Trophoblast cell (in vitro differentiated cells and primary cell): Measurements from ENCODE around the gene COL6A5.
A peak's percentile ranks its signal among the peaks of the same experiment; 100 is the strongest.
"Not testable (repeated sequence)": the region's sequence is repeated elsewhere in the genome, so short reads cannot be mapped to it uniquely, and the experiment has no call there.

Experiments
- DNase-seq, 2 donors: peaks; one replicate each; pipeline ENCODE4 v3.0.0-alpha.2; 2016
- H2AFZ ChIP-seq: 2 replicates; pipeline ENCODE4 v1.6.1; 2013; ENCODE audit warnings: low read length, moderate library complexity, mild to moderate bottlenecking; ENCODE audit not compliant: insufficient read depth, poor library complexity
- H2AK5ac ChIP-seq: 2 replicates; pipeline ENCODE4 v1.6.1; 2013; ENCODE audit warnings: mild to moderate bottlenecking, low read length
- H2BK120ac ChIP-seq: 2 replicates; pipeline ENCODE4 v1.6.1; 2013; ENCODE audit warnings: low read length, mild to moderate bottlenecking, moderate library complexity; ENCODE audit not compliant: insufficient read depth, poor library complexity
- H2BK12ac ChIP-seq: 2 replicates; pipeline ENCODE4 v1.6.1; 2013; ENCODE audit warnings: mild to moderate bottlenecking, low read length, moderate library complexity
- H2BK5ac ChIP-seq: 2 replicates; pipeline ENCODE4 v1.6.1; 2013; ENCODE audit warnings: low read length, low read depth, moderate library complexity, mild to moderate bottlenecking; ENCODE audit not compliant: poor library complexity
- H3K14ac ChIP-seq: 2 replicates; pipeline ENCODE4 v1.6.1; 2013; ENCODE audit warnings: mild to moderate bottlenecking, low read length
- H3K18ac ChIP-seq: 2 replicates; pipeline ENCODE4 v1.6.1; 2013; ENCODE audit warnings: mild to moderate bottlenecking, low read length
- H3K23ac ChIP-seq: 2 replicates; pipeline ENCODE4 v1.6.1; 2013; ENCODE audit warnings: low read length
- H3K27ac ChIP-seq: 2 replicates; pipeline ENCODE4 v1.5.1; 2013; ENCODE audit warnings: low read depth, mild to moderate bottlenecking, inconsistent platforms, low read length, moderate library complexity
- H3K27me3 ChIP-seq: 2 replicates; pipeline ENCODE4 v1.6.1; 2013; ENCODE audit warnings: inconsistent platforms, mild to moderate bottlenecking, low read length, moderate library complexity; ENCODE audit not compliant: insufficient read depth
- H3K36me3 ChIP-seq, 2 experiments: 1 replicate in 1 of 2; 2 replicates in 1 of 2; pipeline ENCODE4 v1.6.1; 2013; ENCODE audit warnings: low read length in 2 of 2, mild to moderate bottlenecking in 2 of 2, moderate library complexity in 1 of 2; ENCODE audit not compliant: insufficient read depth in 2 of 2, control insufficient read depth in 1 of 2
- H3K4ac ChIP-seq: 2 replicates; pipeline ENCODE4 v1.6.1; 2013; ENCODE audit warnings: low read depth, mild to moderate bottlenecking, low read length, moderate library complexity
- H3K4me1 ChIP-seq, 2 experiments: 1 replicate in 1 of 2; 2 replicates in 1 of 2; pipeline ENCODE4 v1.6.1; 2013; ENCODE audit warnings: low read length in 2 of 2, mild to moderate bottlenecking in 2 of 2, moderate library complexity in 1 of 2; ENCODE audit not compliant: insufficient read depth in 2 of 2, control insufficient read depth in 1 of 2
- H3K4me2 ChIP-seq: 2 replicates; pipeline ENCODE4 v1.6.1; 2013; ENCODE audit warnings: inconsistent platforms, mild to moderate bottlenecking, low read length, moderate library complexity
- H3K4me3 ChIP-seq: 2 replicates; pipeline ENCODE4 v1.5.1; 2013; ENCODE audit warnings: mild to moderate bottlenecking, low read depth, low read length, inconsistent platforms
- H3K79me1 ChIP-seq: one replicate; pipeline ENCODE4 v1.6.1; 2013; ENCODE audit warnings: low read length
- H3K79me2 ChIP-seq: 2 replicates; pipeline ENCODE4 v1.6.1; 2013; ENCODE audit warnings: low read length, mild to moderate bottlenecking; ENCODE audit not compliant: control insufficient read depth, insufficient read depth, poor library complexity
- H3K9ac ChIP-seq: 2 replicates; pipeline ENCODE4 v1.6.1; 2013; ENCODE audit warnings: mild to moderate bottlenecking, low read length
- H3K9me3 ChIP-seq: 2 replicates; pipeline ENCODE4 v1.6.1; 2013; ENCODE audit warnings: low read depth, mild to moderate bottlenecking, control low read depth, inconsistent platforms, low read length; ENCODE audit not compliant: insufficient read depth
- H4K12ac ChIP-seq: 2 replicates; pipeline ENCODE4 v1.6.1; 2013; ENCODE audit warnings: low read depth, mild to moderate bottlenecking, low read length, moderate library complexity
- H4K8ac ChIP-seq: 2 replicates; pipeline ENCODE4 v1.6.1; 2013; ENCODE audit warnings: low read depth, mild to moderate bottlenecking, low read length, moderate library complexity
- H4K91ac ChIP-seq: one replicate; pipeline ENCODE4 v1.6.1; 2013; ENCODE audit warnings: low read depth, mild to moderate bottlenecking, low read length, moderate library complexity
- WGBS: extraction: QIAGEN DNeasy Blood & Tissue Kit; methylation state at CpG from one replicate; pipeline ENCODE4 v1.1.7; 2013; ENCODE audit warnings: missing lambda C conversion rate; ENCODE audit not compliant: insufficient read length, insufficient coverage; ENCODE audit errors: extremely low coverage; 5-methylcytosine and 5-hydroxymethylcytosine counted together

The COL6A5 gene

DNA sequence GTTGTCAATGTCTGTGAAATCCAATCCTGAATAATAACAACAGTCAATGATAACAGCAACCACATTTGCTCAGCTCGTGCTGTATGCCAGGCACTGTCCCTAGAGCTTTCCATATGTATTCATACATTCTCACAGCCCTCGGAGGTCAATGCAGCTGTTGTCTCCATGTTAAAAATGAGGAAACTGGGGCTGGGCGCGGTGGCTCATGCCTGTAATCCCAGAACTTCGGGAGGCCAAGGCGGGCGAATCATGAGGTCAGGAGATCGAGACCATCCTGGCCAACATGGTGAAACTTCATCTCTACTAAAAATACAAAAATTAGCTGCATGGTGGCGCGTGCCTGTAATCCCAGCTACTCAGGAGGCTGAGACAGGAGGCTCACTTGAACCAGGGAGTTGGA lies 86.6 kb downstream of the COL6A5 start:
- H2BK5ac ChIP-seq, H3K4me2 ChIP-seq, DNase-seq, H2AK5ac ChIP-seq, H3K14ac ChIP-seq, H3K79me1 ChIP-seq, H3K4ac ChIP-seq, H3K36me3 ChIP-seq, H2AFZ ChIP-seq, H4K91ac ChIP-seq, H3K27ac ChIP-seq, H3K79me2 ChIP-seq, H2BK12ac ChIP-seq, H3K27me3 ChIP-seq, H3K23ac ChIP-seq, H3K9ac ChIP-seq, H3K4me1 ChIP-seq, H3K18ac ChIP-seq, H4K12ac ChIP-seq, H3K9me3 ChIP-seq, H4K8ac ChIP-seq, H2BK120ac ChIP-seq, H3K4me3 ChIP-seq: not testable (repeated sequence)
- no CpG with 5 or more reads among the region's 10 CpGs for WGBS

DNA sequence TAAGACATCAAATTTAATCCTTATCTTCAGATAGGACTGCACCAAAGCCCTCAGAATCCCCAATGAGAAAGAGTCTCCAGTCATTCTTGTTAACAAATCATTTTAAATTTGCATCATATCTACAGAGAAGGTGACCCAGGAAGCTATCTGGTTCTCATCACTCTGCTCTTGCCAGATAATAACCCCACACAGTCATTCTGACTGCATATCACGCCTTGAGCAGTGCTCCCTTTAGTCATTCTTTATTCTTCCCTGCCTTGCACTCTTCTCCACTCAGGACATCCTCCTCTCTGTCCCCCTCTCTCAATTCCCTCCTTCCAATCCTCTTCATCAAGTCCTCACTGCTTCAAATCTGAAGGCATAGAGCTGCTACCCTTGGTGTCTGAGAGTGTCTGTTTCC lies 87.8 kb downstream of the COL6A5 start:
- H3K36me3 ChIP-seq = no peaks in the 10 kb centered on the region
- no peak overlapping the region for H3K23ac ChIP-seq
- no peak overlapping the region for H3K4ac ChIP-seq
- H4K91ac ChIP-seq = no peak overlapping the region
- H2AK5ac ChIP-seq = no peak overlapping the region
- H3K18ac ChIP-seq = no peak overlapping the region
- H3K9ac ChIP-seq = no peak overlapping the region
- no peak overlapping the region for H2BK12ac ChIP-seq
- H3K27me3 ChIP-seq = no peaks in the 10 kb centered on the region
- no peak overlapping the region for H4K8ac ChIP-seq
- no peaks in the 10 kb centered on the region for H3K79me2 ChIP-seq
- H3K27ac ChIP-seq = no peak overlapping the region
- no peaks in the 10 kb centered on the region for H3K4me1 ChIP-seq
- H3K79me1 ChIP-seq = no peaks in the 10 kb centered on the region
- no peak overlapping the region for H3K4me3 ChIP-seq
- no peaks in the 10 kb centered on the region for H3K9me3 ChIP-seq
- H3K14ac ChIP-seq = no peak overlapping the region
- H4K12ac ChIP-seq = no peak overlapping the region
- no peak overlapping the region for H2BK120ac ChIP-seq
- no peak overlapping the region for H2BK5ac ChIP-seq
- no CpG with 5 or more reads among the region's 1 CpG for WGBS
- DNase-seq = no peak
- H3K4me2 ChIP-seq = no peak overlapping the region
- no peak overlapping the region for H2AFZ ChIP-seq

DNA sequence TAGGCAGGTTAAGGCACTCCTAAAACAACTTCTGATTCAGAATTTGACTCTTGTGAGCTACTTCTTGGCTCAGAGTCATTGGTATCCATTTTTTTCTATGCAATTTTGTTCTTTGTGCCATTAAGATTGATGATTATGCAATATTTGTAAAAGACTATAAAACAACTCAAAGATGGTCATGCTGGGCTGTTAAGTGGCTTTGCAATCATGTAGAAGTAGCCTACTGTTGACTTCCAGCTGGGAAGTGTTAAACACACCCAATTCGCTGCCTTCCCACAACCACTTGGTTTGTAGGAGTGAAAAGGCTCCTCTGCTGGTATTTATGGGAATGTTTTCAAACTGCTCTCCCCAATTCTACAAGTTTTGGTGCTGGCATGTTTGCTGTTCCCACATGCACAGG lies 96.8 kb downstream of the COL6A5 start:
- Histone ChIP-seq H2AFZ (no peak overlapping the region), H3K27ac (no peak overlapping the region), H2BK12ac (no peak overlapping the region), H3K4me3 (no peak overlapping the region), H3K27me3 (no peaks in the 10 kb centered on the region), H3K4me1 (peaks cover 1 to 2% of the 10 kb centered on the region in 2 experiments), H3K79me1 (peaks cover 2% of the 10 kb centered on the region), H3K36me3 (no peaks in the 10 kb centered on the region), H3K23ac (no peak overlapping the region), H3K4me2 (no peak overlapping the region), H3K79me2 (no peaks in the 10 kb centered on the region), H3K14ac (no peak overlapping the region), H3K4ac (no peak overlapping the region), H2AK5ac (no peak overlapping the region), H4K91ac (no peak overlapping the region), H3K18ac (no peak overlapping the region), H4K8ac (no peak overlapping the region), H2BK120ac (no peak overlapping the region), H2BK5ac (no peak overlapping the region), H3K9ac (no peak overlapping the region), H3K9me3 (no peaks in the 10 kb centered on the region), H4K12ac (no peak overlapping the region)
- no CpG with 5 or more reads among the region's 1 CpG for WGBS
- DNase-seq = no peak

- H3K79me2 ChIP-seq, H3K4me1 ChIP-seq, H3K36me3 ChIP-seq, H2AFZ ChIP-seq, H3K18ac ChIP-seq, H3K9ac ChIP-seq, DNase-seq, H2AK5ac ChIP-seq, H3K79me1 ChIP-seq, H4K8ac ChIP-seq, H4K12ac ChIP-seq, H3K23ac ChIP-seq, H3K27me3 ChIP-seq, H3K4me2 ChIP-seq, H3K27ac ChIP-seq, H3K9me3 ChIP-seq, H2BK5ac ChIP-seq, H3K4me3 ChIP-seq: not testable (repeated sequence)
- WGBS = no CpG with 5 or more reads among the region's 6 CpGs
- Histone ChIP-seq H2BK120ac (peak overlapping the region; percentile 79), H3K14ac (peak overlapping the region; percentile 40), H4K91ac (peak overlapping the region; percentile 69), H3K4ac (peak overlapping the region; percentile 33), H2BK12ac (peak overlapping the region; percentile 86)
Observed at GRCh38 chr3:130446840-130447239, 101.4 kb downstream of the COL6A5 start.
